ENCODE measurements around the gene PI4KA. TPM values are rescaled to one million over a fixed set of nuclear protein-coding genes. Genes with fewer than 3 reads are reported as not detected.
"Not testable (repeated sequence)": the region's sequence is repeated elsewhere in the genome, so short reads cannot be mapped to it uniquely, and the experiment has no call there.

The PI4KA gene
- total RNA-seq, 2 experiments from 2014 or later, result 55.0 to 63.7 TPM

- H3K27ac Mint-ChIP-seq; H3K4me1 Mint-ChIP-seq (ENCODE audit: low read depth); DNase-seq; intact Hi-C loops (cut with micrococcal nuclease); H3K9me3 Mint-ChIP-seq; CTCF ChIA-PET; H3K36me3 Mint-ChIP-seq (ENCODE audit: low read depth); H3K4me3 Mint-ChIP-seq; H3K27me3 Mint-ChIP-seq (ENCODE audit: low read depth): not testable (repeated sequence)
These were observed 179.7 kb downstream of the PI4KA start for GRCh38 chr22:20678792-20679435.

DNA sequence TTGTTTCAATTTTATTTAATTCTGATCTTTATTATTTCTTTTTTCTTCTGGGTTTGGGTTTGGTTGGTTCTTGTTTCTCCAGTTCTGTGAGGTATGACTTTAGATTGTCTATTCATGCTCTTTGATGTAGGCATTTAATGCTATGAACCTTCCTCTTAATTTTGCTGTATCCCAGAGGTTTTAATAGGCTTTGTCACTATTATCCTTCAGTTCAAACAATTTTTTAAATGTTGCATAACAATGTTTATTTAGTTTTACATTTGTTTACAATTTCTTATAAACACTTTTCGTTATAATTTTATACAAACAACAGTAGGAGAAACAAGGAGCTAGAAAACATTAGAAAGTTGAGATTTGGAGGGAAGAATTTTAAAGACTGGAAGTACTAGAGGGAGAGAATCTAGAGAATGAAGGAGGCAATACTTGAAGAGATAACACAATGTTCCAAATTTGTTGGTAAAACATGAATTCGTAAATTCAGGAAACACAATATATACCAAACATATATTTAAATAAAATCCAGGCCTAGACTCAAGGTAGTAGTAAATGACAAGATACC, 180.8 kb downstream of the PI4KA start:
- intact Hi-C loops (cut with micrococcal nuclease), result no loop called here
- Mint-ChIP-seq H3K4me1 (ENCODE audit: low read depth) (no peaks in the 10 kb centered on the region), H3K9me3 (no peaks in the 10 kb centered on the region), H3K27me3 (ENCODE audit: low read depth) (peaks cover 5% of the 10 kb centered on the region), H3K27ac (no peak overlapping the region), H3K4me3 (no peak overlapping the region), H3K36me3 (ENCODE audit: low read depth) (no peaks in the 10 kb centered on the region)
- DNase-seq, result no peak
- CTCF ChIA-PET, result no interaction called here

GRCh38 chr22:20675613-20676012, 183.0 kb downstream of the PI4KA start:
- H3K27ac Mint-ChIP-seq, H3K9me3 Mint-ChIP-seq, CTCF ChIA-PET: not testable (repeated sequence)

DNA sequence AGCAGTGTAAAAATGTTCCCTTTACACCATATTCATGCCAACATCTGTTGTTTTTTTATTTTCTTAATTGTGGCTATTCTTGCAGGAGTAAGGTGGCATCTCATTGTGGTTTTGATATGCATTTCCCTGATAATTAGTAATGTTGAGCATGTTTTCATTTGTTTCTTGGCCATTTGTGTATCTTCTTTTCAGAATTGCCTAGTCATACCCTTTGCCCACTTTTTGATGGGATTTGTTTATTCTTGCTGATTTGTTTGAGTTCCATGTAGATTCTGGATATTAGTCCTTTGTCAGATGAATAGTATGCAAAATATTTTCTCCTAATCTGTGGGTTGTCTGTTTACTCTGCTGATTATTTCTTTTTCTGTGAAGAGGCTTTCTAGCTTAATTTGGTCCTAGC, 183.6 kb downstream of the PI4KA start:
- no peak overlapping the region for H3K27ac Mint-ChIP-seq
- no peak for DNase-seq
- no peaks in the 10 kb centered on the region for H3K36me3 Mint-ChIP-seq (ENCODE audit: low read depth)
- peaks cover 10% of the 10 kb centered on the region for H3K27me3 Mint-ChIP-seq (ENCODE audit: low read depth)
- intact Hi-C loops (cut with micrococcal nuclease), result no loop called here
- no peak overlapping the region for H3K4me3 Mint-ChIP-seq
- H3K4me1 Mint-ChIP-seq (ENCODE audit: low read depth), result no peaks in the 10 kb centered on the region
- CTCF ChIA-PET, result no interaction called here
- H3K9me3 Mint-ChIP-seq, result no peaks in the 10 kb centered on the region

More at GRCh38 chr22:20675613-20676012, 183.0 kb downstream of the PI4KA start:
- DNase-seq; intact Hi-C loops (cut with micrococcal nuclease); H3K4me3 Mint-ChIP-seq; H3K36me3 Mint-ChIP-seq (ENCODE audit: low read depth); H3K4me1 Mint-ChIP-seq (ENCODE audit: low read depth); H3K27me3 Mint-ChIP-seq (ENCODE audit: low read depth): not testable (repeated sequence)

DNA sequence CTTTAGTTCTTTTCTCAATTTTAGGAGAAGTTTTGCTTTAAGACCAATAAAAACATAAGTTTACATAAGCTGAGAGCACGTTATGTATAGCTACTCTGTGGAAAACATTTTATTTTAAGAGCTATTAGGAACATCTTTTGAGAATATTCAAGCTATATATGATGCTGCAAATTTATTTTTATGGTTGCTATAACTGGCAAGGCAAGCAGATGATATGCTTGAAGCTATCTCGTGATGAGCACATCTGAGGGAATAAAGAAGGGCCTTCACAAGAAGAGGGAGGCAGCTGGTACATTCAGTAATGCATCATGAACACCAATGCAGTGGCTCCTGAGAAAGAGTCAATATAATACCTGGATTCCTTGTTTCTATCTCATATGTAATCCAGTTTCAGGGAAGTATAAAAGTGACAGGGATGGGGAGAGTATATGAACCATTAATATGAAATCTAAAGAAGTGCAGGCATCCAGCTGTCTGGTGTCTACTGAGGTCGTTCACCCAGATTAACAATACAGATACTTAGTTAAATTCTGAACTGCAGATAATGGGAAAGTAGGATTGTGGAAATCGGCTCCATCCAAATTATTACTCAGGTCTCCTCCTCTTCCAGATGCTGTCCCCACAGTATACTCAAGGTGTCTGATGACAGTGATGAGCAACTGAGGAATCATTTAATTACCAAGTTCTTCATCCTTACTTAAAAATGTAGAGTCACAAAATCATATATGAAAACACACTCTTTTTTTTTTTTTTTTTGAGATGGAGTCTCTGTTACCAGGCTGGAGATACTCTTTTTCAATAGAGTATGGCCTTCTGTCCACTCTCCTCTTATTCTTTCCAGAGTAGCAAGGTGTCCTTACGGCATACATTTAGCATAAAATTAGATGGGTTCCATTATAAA, 185.1 kb downstream of the PI4KA start:
- no peaks in the 10 kb centered on the region for H3K36me3 Mint-ChIP-seq (ENCODE audit: low read depth)
- H3K4me3 Mint-ChIP-seq, result no peak overlapping the region
- no peak for DNase-seq
- intact Hi-C loops (cut with micrococcal nuclease), result no loop called here
- CTCF ChIA-PET, result interaction anchor here (0.8 to 1.6 kb wide), 3 partner anchors 102 to 108 kb away, joined by 3 to 4 read pairs (median 4); no protein-coding TSS in a partner anchor
- no peaks in the 10 kb centered on the region for H3K9me3 Mint-ChIP-seq
- H3K27ac Mint-ChIP-seq, result no peak overlapping the region
- H3K4me1 Mint-ChIP-seq (ENCODE audit: low read depth), result no peaks in the 10 kb centered on the region
- peaks cover 8% of the 10 kb centered on the region for H3K27me3 Mint-ChIP-seq (ENCODE audit: low read depth)

- Mint-ChIP-seq H3K9me3 (no peaks in the 10 kb centered on the region), H3K27ac (no peak overlapping the region), H3K4me3 (no peak overlapping the region), H3K4me1 (ENCODE audit: low read depth) (no peaks in the 10 kb centered on the region), H3K27me3 (ENCODE audit: low read depth) (peaks cover 8% of the 10 kb centered on the region), H3K36me3 (ENCODE audit: low read depth) (no peaks in the 10 kb centered on the region)
- no peak for DNase-seq
- intact Hi-C loops (cut with micrococcal nuclease), result no loop called here
- CTCF ChIA-PET, result interaction anchor here (1.0 to 1.6 kb wide), 2 partner anchors 101 to 107 kb away, joined by 4 read pairs; no protein-coding TSS in a partner anchor
These were observed 185.9 kb downstream of the PI4KA start for GRCh38 chr22:20672732-20673131.

DNA sequence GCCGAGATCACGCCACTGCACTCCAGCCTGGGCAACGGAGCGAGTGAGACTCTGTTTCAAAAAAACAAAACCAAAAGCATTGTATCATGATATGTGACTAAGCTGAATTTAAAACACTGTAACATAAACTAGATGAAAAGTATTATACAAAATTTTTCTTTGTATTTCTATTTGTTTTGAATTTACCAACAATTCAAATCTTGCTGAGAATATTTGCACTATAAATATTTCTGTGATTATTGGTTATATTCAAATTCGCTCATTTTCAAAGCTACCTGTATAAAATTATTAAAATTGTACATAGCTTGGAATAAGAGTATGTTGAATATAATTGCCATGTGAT, 186.6 kb downstream of the PI4KA start:
- Mint-ChIP-seq H3K4me3 (no peak overlapping the region), H3K36me3 (ENCODE audit: low read depth) (no peaks in the 10 kb centered on the region), H3K4me1 (ENCODE audit: low read depth) (no peaks in the 10 kb centered on the region), H3K27me3 (ENCODE audit: low read depth) (peaks cover 8% of the 10 kb centered on the region), H3K27ac (no peak overlapping the region), H3K9me3 (no peaks in the 10 kb centered on the region)
- CTCF ChIA-PET, result interaction anchor here (0.6 to 1.6 kb wide), 2 partner anchors 70 to 101 kb away, joined by 4 read pairs; no protein-coding TSS in a partner anchor
- no peak for DNase-seq
- intact Hi-C loops (cut with micrococcal nuclease), result no loop called here

DNA sequence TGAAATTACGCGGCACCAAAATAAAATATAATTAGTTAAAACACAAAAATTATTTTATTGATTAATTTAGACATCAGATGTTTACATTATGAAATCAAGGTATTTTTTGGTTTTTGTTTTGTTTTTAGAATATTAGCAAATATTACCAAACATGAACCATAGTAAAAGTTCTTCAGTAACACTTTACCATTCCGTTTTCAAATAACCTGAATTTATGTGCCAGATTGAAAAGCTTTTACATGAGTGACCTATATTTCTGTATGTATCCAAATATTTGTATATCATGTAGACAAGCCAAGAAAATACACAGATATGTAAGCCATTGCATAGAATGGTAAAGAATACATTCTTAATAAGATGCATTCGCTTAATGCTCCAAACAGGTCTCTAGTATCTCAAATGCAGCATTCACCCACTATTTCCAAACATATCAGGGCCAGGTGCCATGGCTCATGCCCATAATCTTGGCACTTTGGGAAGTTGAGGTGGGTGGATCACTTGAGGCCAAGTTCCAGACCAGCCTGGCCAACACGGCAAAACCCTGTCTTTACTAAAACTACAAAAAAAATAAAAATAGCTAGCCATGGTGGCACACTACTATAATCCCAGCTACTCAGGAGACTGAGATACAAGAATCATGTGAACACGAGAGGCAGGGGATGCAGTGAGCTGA, 187.1 kb downstream of the PI4KA start:
- no peak overlapping the region for H3K4me3 Mint-ChIP-seq
- DNase-seq, result no peak
- H3K9me3 Mint-ChIP-seq, result no peaks in the 10 kb centered on the region
- no peak overlapping the region for H3K27ac Mint-ChIP-seq
- H3K36me3 Mint-ChIP-seq (ENCODE audit: low read depth), result no peaks in the 10 kb centered on the region
- intact Hi-C loops (cut with micrococcal nuclease), result no loop called here
- H3K4me1 Mint-ChIP-seq (ENCODE audit: low read depth), result no peaks in the 10 kb centered on the region
- CTCF ChIA-PET, result interaction anchor here (0.6 kb wide), 1 partner anchor 71 kb away, joined by 4 read pairs; no protein-coding TSS in a partner anchor
- H3K27me3 Mint-ChIP-seq (ENCODE audit: low read depth), result peaks cover 8% of the 10 kb centered on the region

- H3K4me3 Mint-ChIP-seq; H3K4me1 Mint-ChIP-seq (ENCODE audit: low read depth); CTCF ChIA-PET; H3K9me3 Mint-ChIP-seq; H3K27ac Mint-ChIP-seq; intact Hi-C loops (cut with micrococcal nuclease); DNase-seq; H3K36me3 Mint-ChIP-seq (ENCODE audit: low read depth); H3K27me3 Mint-ChIP-seq (ENCODE audit: low read depth): not testable (repeated sequence)
These were observed 188.0 kb downstream of the PI4KA start for GRCh38 chr22:20670457-20671261.

- H3K4me3 Mint-ChIP-seq; CTCF ChIA-PET; H3K36me3 Mint-ChIP-seq (ENCODE audit: low read depth); DNase-seq; H3K27ac Mint-ChIP-seq; H3K9me3 Mint-ChIP-seq; H3K27me3 Mint-ChIP-seq (ENCODE audit: low read depth); intact Hi-C loops (cut with micrococcal nuclease); H3K4me1 Mint-ChIP-seq (ENCODE audit: low read depth): not testable (repeated sequence)
These were observed 188.7 kb downstream of the PI4KA start for GRCh38 chr22:20669884-20670283.

- H3K27me3 Mint-ChIP-seq (ENCODE audit: low read depth); CTCF ChIA-PET; H3K9me3 Mint-ChIP-seq; H3K4me3 Mint-ChIP-seq; H3K27ac Mint-ChIP-seq; intact Hi-C loops (cut with micrococcal nuclease); H3K4me1 Mint-ChIP-seq (ENCODE audit: low read depth); DNase-seq; H3K36me3 Mint-ChIP-seq (ENCODE audit: low read depth): not testable (repeated sequence)
These were observed 189.1 kb downstream of the PI4KA start for GRCh38 chr22:20669471-20669870.

DNA sequence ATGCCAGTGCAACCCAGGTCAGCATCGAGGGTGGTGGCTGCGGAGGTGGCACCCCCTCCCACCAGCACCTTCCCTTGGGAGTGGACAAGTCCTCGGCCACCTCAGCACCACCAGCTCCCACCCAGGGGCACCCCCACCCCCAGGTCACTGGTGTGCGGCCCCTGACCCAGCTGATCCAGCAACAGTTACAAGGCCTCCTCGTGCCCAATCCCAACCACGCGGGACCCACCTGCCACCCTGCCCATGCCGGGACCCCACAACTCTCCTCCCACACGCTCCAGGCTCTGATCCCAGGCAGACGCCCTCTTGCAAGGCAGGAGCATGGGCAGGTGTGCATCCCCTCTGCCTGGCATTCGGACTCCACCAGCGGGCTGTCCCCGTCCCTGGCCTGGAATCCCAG, 189.8 kb downstream of the PI4KA start:
- CTCF ChIA-PET, result interaction anchor here (0.7 kb wide), 1 partner anchor 245 kb away, joined by 3 read pairs; no protein-coding TSS in a partner anchor
- H3K27me3 Mint-ChIP-seq (ENCODE audit: low read depth); intact Hi-C loops (cut with micrococcal nuclease); H3K9me3 Mint-ChIP-seq; H3K4me1 Mint-ChIP-seq (ENCODE audit: low read depth); H3K27ac Mint-ChIP-seq; H3K36me3 Mint-ChIP-seq (ENCODE audit: low read depth); H3K4me3 Mint-ChIP-seq; DNase-seq: not testable (repeated sequence)
